PFSK-1 (cell line): ENCODE results near the gene MIOX.

Experiments used
- FOXP2 ChIP-seq: optimal IDR thresholded peaks from 2 replicates; pipeline ENCODE3; 2011; ENCODE audit warnings: borderline replicate concordance, control low read depth, inconsistent platforms; ENCODE audit not compliant: insufficient read depth; ENCODE audit errors: extremely low read length, extremely low read depth
- POLR2AphosphoS5 ChIP-seq: IDR thresholded peaks from 2 replicates; pipeline ENCODE4 v1.6.1; 2012; ENCODE audit warnings: low read depth, mild to moderate bottlenecking, control low read depth, low read length, moderate library complexity
- REST ChIP-seq, 2 experiments: IDR thresholded peaks; 2 replicates each; pipeline versions ENCODE4 v1.6.1 to v1.8.0; 2011 to 2012; ENCODE audit warnings: low read depth in 2 of 2, low read length in 2 of 2, control low read depth in 1 of 2, inconsistent platforms in 1 of 2, mild to moderate bottlenecking in 1 of 2, moderate library complexity in 1 of 2; ENCODE audit not compliant: insufficient read depth in 1 of 2
- SIN3A ChIP-seq: IDR thresholded peaks from 2 replicates; pipeline ENCODE4 v1.6.1; 2012; ENCODE audit warnings: mild to moderate bottlenecking, low read length, moderate library complexity, borderline replicate concordance; ENCODE audit not compliant: insufficient read depth
- TAF1 ChIP-seq: IDR thresholded peaks from 2 replicates; pipeline ENCODE4 v1.6.1; 2012; ENCODE audit warnings: low read length, control low read depth, borderline replicate concordance; ENCODE audit not compliant: insufficient read depth

MIOX gene

DNA sequence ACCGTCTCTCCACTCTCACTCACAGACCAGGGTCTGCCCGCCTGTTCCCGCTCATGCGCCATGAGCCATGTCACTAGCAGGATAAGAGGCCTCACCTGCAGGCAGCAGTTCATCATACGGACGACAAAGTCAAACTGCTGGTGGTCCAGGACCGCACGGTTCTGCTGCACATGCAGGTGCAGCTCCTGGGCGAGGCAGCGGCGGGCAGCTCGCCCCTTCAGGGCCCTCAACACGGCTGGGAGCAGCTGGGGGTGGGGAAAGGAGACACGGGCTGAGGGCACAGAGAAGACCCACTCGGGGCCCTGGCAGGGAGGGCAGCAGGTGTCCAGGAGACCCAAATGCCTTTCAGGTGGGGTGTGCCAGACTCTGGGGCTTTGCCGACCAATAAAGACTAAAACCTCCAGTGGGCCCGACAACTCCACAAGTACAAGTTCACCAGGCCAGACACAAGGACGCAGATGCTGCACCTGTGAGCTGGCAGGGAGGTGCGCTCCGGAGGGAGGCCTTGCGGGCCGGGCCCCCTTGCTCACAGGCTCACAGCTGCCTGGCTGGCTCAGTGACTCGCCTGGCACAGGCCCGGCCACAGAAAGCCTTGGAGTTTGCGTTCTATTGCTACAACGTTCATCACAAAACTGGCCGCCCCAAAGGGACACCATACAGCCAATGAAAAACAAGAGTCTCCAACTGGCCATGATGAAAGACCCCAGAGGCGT lies 23.3 kb upstream of the MIOX start:
- no peak for TF ChIP-seq TAF1
- no peak for TF ChIP-seq FOXP2
- TF ChIP-seq SIN3A, result no peak
- no peak for TF ChIP-seq REST (IDR thresholded peaks at IDR 0.05; ENCODE audit: insufficient read depth in 1 of 2, low read depth in 2 of 2, low read length in 2 of 2)
- no peak for TF ChIP-seq POLR2AphosphoS5

GRCh38 chr22:50464451-50464850 lies 22.2 kb upstream of the MIOX start:
- no peak for TF ChIP-seq POLR2AphosphoS5
- TF ChIP-seq SIN3A, result no peak
- TF ChIP-seq REST (IDR thresholded peaks at IDR 0.05; ENCODE audit: insufficient read depth in 1 of 2, low read depth in 2 of 2, low read length in 2 of 2), result no peak
- no peak for TF ChIP-seq TAF1

DNA sequence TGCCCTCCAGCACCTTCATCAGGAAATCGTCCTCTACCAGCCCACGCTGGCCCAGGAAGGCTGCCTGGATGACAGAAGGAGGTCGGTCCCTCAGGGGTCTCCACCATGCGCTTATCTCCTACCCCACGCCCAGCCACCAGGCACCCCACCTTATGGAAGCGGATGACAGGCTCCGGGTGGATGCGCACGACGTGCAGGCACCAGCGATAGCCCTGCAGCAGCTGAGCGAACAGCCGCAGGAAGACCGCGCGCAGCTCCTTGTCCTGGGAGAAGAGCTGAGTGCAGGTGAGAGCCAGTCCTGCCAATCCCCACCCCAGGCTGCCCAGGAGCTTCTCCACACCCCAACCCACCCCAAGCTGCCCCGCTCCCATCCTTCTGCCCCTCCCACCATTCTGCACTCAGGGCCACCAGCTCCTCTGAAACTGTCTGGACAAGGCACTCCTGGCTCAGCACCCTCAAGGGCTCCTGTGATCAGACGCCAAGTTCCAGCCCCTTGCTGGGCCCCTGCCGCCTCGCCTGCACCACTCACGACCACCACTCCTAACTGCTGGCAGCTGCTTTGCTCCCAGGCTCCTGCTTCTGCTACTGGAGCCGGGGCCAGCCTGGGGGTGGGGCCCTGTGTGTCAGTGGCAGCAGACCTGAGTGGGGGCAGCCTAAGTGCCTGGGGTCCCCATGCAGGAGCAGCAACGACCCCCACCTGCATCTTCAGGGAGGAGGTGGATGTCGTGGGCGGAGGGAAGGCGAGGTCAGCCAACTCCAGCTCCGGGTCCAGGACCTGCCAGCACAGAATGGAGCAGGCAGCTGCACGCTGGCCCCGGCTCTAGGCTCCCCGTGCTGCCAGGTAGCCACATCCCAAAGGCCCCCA lies 21.4 kb upstream of the MIOX start:
- no peak for TF ChIP-seq POLR2AphosphoS5
- no peak for TF ChIP-seq SIN3A
- TF ChIP-seq TAF1, result no peak
- TF ChIP-seq REST (IDR thresholded peaks at IDR 0.05; ENCODE audit: insufficient read depth in 1 of 2, low read depth in 2 of 2, low read length in 2 of 2), result no peak
- no peak for TF ChIP-seq FOXP2

- TF ChIP-seq TAF1, result no peak
- TF ChIP-seq SIN3A, result no peak
- TF ChIP-seq FOXP2, result no peak
- no peak for TF ChIP-seq POLR2AphosphoS5
- TF ChIP-seq REST (IDR thresholded peaks at IDR 0.05; ENCODE audit: insufficient read depth in 1 of 2, low read depth in 2 of 2, low read length in 2 of 2), result no peak
Observed at GRCh38 chr22:50467341-50467740, 19.3 kb upstream of the MIOX start.
